GM18907 (cell line): ENCODE measurements around the gene ICE2.

Experiments used
- ATAC-seq: cut with Tn5 transposase; IDR thresholded peaks from one replicate; pipeline ENCODE4 v1.9.1; 2021; ENCODE audit warnings: mild to moderate bottlenecking, moderate library complexity; ENCODE audit not compliant: unreplicated experiment

ICE2 gene, protein sequence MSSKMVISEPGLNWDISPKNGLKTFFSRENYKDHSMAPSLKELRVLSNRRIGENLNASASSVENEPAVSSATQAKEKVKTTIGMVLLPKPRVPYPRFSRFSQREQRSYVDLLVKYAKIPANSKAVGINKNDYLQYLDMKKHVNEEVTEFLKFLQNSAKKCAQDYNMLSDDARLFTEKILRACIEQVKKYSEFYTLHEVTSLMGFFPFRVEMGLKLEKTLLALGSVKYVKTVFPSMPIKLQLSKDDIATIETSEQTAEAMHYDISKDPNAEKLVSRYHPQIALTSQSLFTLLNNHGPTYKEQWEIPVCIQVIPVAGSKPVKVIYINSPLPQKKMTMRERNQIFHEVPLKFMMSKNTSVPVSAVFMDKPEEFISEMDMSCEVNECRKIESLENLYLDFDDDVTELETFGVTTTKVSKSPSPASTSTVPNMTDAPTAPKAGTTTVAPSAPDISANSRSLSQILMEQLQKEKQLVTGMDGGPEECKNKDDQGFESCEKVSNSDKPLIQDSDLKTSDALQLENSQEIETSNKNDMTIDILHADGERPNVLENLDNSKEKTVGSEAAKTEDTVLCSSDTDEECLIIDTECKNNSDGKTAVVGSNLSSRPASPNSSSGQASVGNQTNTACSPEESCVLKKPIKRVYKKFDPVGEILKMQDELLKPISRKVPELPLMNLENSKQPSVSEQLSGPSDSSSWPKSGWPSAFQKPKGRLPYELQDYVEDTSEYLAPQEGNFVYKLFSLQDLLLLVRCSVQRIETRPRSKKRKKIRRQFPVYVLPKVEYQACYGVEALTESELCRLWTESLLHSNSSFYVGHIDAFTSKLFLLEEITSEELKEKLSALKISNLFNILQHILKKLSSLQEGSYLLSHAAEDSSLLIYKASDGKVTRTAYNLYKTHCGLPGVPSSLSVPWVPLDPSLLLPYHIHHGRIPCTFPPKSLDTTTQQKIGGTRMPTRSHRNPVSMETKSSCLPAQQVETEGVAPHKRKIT

DNA sequence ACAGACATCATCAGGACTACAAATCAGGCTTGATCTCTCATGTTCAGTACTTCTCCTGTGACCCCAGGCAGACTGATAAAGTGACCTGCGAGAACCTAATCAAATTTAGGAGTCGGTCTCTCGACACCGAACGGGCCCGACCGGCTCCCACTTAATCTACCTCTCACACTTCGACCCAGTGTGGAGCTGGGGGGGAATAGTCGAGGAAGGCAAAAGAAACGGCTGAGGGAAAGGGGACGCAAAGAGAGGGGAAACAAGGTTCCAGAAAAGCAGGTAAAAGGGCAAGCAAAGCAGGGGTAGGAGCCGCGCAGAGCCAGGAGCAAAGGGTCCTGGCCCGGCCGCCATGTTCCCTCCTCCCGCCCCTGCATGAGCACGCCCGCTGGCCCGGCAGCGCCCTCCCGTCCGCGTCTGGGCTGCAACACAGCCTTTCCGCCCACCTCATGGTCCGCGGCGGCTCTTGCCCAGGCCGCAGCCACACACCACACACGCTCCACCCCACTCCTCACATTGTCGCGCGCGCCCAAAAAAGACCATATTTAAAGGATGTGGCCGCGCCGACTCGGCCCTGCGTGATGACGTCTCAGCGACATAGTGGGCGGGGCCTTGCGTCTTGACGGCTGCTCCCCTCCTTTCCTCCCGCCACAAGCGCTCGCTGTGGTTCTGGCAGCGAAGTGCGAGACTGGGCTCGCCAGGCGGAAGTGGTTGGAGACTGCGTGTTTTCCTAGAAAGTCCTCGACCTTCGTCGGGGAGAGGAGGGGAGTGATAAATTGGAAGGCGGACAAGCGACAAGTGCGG is at the start of gene ICE2:
TSS of gene ICE2 (minus strand) at position 577 of the 795 bp plus-strand sequence. CDS start 1,165 bp downstream, outside the sequence.
- peak; percentile 91 for ATAC-seq

DNA sequence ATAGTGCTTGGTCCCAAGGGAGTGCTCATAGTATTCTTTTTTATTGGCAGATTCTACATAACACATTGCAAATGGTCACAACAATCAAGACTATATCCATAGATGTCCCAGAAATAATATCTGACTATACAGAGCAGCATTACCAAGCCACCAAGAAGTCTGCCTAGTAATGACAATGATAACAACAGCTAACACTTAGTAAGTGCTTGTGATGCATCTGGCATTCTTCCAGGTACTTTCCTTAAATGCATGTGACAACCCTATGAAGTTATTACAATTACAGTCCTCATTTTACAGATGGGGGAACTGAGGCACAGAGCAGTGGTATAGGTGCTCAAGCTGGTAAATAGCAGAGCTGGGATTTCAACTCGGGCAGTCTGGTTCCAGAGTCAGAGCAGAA is 49.6 kb upstream of the ICE2 start:
- ATAC-seq: no peak

DNA sequence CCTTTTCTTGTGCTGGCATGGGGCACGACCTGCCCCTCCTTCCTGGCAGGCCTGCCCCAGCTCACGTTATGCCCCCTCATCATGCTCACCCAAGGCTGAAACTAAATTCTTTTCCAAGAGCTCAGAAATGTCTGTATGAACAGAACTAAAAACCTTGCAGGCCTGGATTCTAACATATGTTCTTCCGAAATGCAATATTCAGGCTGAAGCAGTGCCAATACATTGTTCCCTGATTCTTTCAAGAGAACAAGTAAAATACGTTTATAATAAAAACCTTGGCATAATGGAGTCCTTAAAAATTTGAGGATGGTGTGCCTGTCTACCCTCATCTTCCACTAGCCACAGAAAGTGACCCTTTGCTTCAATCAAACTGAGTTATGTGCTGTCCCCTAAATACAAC is 48.5 kb upstream of the ICE2 start:
- ATAC-seq: no peak

DNA sequence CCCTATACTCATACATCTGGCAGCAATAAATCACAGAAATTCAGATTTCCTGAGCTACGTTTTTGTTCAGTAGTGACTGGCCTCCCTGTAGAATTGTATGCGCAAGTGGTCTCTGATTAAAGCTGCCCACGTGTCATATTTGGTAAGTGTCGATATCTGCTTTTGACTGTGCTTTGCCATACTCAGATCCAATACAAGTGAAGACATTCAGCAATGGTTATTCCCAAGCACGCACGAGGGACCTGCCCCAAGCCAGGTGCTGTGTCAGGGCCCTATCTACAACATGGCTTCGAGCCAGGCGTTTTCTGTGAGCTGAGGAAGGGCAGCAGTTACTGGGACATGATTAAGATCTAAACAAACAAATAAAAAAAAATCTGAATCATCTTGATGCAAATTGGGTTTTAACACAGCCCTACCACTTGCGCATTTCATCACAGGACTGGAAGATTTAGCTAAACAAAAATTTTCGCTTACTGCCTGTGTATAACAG is 47.2 kb upstream of the ICE2 start:
- no peak for ATAC-seq

DNA sequence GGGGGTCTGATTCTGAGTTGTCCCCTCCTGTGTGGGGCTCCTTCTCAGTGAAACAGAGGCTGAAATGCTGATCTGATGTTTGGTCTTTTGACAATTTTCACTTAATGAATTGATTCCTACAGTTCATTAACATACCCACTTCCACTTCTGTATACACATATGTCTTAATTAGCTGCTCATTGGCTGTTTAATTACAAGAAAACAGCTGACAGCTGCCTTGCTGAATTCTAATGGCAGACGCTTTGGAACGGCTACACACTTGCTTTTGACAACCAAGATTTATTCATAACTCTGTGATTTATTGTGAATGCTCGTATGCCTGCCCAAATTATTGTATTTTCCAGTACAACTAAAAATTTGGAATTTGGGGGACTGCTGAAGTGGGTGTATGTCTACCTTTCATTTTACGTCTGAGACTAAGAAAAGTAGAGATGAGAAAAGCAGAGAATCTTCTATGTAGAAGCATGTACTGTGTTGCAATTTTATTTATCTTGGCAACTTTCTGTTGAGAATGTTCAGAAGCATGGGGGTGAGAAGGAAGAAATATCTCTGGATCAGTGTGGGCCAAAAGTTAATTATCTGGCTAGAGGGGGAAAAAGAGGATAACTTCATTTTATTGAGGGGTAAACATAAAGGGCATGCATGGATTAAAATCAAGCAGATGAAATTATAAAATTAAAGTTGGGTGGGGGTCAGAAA is 46.5 kb upstream of the ICE2 start:
- no peak for ATAC-seq

DNA sequence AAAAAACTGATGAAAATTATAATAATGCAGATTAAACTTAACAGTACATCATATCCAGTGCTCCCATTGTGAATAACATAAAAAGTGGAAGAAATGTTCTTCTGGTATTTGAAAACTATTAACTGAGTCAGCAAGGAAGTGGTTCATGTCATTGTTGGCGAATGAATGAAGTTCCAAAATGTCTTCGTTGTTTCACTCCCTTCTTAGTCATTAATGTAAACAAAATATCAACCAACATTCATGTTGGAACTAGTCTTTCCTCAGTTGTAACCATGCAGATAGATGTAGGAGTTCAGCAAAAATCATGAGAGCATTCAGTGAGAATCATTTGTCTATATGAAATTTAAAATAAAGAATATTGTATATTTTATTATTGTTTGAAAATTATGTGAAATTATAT is 44.1 kb upstream of the ICE2 start:
- no peak for ATAC-seq

DNA sequence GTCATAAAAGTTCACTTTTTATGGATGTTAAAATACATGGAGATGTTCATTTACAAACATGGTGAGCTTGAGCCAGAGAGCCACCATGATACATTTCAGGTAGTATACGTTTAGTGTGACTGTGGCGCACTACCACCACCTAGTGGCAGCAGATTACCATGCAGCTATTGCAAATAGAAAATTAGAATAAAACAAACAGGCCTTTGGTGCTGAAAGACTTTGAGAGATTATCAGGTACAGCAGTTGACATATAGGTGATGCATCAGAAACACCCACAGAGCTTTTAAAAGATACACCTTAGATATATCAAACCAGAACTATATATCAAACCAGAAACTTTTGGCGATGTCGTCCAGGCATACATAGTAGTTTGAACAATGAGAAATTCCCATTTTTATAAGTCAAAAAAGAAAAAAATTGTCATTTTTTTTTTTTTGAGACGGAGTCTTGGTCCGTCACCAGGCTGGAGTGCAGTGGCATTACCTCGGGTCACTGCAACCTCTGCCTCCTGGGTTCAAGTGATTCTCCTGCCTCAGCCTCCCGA is 42.0 kb upstream of the ICE2 start:
- peak; percentile 58 for ATAC-seq

DNA sequence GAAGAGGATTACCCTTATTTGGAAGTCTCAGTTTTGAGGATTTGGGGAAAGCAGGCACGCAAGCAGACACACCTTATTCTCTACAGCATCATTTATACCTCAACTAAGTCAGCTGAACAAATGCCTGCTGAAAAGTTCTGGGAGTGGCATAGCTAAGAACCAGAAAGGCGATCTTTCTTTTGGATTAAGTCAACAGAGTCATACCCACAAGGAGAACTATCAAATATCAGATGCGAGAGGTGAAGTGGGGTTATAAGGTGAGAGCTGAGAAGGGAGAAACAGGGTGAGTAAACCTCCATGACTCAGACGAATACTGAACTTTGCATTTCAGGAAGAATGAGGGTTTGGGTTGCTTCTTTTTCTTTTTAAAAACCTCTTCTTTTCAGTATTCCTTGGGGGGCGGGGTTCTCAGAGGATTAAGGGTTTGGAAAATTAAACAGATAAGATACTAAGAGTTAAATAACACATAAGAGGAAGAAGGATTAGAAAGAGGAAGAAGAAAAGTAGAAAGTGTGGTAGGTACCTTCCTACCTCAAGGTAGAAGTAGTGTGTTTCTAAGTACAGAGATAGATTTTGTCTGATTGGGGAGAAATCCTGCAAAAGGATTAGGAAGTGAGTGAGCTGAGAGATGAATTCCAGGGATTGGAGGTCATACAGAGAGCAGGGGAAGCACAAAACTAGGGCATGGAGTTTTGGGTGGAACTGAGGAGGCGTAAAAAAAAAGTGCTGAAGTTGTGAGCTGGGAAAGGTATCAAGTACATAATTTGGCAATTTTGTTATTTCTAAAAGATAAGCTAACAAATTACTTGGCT is 41.3 kb upstream of the ICE2 start:
- no peak for ATAC-seq

DNA sequence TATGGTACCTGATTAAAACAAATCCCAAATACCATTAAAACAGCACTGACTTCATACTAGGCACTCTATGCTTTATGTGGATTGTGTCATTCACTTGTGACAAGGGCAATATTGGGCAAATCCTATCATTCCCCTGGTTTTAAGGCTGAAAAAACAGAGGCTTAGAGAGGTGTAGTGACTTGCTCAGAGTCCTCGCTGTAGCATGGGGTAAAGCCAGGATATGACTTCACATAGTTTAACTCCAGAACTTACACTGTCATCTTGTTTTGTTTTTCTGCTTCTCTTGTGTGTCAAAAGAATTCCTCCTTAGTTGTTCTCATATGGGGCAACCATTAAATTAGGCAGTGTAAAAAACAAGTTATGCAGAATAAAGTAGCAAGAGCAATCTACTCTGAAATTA is 40.3 kb upstream of the ICE2 start:
- ATAC-seq: no peak

DNA sequence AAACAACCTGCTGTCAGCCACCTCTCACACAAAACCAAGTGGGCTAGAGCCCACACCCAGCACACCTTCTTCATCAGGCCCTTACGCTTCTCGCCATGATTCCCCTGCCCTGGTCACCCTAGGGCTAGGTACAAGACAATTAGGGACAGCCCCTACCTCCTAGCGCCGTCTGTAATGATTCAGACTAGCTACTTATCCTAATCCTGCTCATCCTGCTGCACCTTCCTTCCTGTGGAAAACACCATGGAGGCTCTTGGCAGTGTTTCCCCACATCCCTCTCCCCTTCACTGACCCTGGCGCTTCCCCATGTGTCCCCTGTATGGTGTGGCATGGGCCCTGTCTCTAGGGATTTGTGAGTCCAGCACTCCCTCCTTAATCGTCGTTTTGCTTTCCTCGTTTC is 39.6 kb upstream of the ICE2 start:
- no peak for ATAC-seq

DNA sequence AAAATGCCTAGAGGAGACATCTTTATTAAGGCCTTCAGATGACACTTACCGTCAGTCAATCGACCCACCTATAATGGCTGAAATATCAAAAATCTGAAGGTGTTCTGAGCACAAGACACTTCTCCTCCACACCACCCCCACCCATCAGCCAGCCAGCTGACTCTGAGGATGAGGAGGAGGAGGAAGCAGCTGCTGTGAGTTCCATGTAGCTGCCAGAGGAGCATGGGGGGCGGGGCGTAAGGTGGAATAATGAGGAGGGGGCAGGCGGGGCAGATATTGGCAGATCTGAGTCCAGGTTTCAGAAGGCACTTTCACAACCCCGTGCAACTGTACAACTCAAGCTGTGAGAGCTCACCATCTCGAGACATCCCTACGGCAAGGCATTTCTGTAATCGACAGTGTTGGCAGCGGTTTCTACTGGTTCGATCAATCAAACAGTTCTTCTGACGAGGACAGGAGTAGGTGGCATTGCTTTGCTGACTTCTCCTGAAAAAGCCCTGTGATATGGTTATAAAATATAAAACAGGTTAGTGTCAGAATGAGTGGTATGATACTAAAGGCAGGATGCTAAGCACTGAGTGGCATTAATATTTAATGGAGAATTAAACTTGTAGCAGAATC is 35.4 kb upstream of the ICE2 start:
- no peak for ATAC-seq

DNA sequence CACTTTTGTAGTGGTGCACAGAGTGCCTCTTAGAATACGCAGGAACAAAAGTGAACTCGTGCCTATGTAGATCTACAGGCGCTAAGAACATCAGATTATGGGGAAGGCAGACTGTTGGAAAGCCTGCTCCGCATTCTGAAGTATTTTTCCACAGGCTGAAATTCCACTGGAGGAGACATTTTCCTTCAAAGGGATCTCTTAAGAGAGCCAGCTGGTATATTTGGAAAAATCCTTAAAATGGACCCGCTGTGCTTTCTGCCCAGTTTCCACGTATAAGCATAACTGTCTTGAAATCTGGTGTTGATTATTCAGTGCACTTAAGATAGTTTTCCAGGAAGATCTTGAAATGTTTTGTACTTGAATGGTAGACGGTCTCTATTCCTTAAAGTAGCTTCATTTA is 34.7 kb upstream of the ICE2 start:
- ATAC-seq: no peak

DNA sequence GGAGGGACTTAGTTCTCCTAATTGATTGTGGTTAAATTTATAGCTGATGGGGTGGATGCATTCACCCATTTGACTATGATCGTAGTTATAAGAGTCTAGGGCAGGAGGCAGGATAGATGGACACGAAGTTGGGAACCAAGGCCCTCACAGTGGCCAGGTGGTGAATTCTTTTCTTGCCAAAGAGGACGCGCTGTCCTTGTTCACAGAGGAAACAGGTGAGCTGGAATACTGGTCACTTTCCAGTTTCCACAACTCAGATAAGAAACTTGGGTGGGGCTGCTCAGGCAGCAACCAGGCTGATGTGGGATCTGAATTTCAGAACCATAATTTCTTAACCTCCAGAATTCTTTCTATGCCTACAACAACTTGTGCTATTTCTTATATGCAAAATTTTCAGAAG is 34.0 kb upstream of the ICE2 start:
- no peak for ATAC-seq

DNA sequence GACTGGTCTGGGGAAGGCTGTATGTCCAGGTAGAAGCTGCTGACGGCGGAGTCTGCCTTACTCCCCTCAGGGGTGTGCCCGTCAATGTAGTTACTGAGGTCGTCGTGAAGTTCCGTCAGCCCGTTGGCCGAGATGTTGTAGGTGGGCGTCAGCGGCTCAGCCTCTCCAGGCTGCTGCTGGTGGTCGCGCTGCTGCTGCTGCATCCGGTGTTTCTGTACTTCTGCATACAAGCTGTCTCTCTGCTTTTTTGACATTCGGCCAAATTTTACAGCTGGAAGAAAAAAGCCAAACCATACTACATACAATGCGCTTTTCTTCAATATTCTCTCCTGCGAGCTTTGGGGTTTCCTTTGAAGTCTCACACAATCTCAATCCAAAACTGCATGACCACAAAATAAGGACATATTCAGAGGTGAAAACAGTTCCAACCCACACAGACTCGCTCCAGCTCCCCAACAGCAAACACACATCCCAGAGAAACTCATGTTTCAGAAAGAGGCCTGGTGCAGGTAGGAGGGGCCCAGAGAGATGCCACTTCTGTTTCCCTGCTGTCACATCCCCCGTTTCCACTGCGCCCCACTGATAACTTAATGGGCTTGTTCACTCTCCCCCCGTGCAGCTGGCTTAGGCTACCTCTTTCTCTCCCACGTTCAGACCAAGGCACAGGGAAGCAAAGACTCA is 32.5 kb upstream of the ICE2 start:
- ATAC-seq: no peak

DNA sequence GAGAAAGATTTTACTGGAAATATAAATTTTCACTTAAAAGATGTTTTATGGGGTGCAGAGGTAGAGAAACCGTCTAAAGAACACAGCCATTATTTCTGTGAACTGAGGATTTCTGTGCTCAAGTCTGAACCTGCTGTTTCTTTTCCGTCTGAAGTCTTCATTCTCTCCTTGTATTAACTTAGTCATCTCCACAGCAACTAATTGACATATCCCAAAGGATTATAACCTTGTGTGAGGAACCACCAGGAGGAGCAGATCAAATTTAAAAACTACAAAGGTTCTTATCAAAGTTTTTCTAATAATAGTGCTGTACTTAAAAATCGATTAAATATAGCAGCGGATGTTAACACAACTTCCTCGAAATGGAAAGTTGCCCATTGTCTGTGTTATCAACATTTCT is 31.1 kb upstream of the ICE2 start:
- no peak for ATAC-seq

DNA sequence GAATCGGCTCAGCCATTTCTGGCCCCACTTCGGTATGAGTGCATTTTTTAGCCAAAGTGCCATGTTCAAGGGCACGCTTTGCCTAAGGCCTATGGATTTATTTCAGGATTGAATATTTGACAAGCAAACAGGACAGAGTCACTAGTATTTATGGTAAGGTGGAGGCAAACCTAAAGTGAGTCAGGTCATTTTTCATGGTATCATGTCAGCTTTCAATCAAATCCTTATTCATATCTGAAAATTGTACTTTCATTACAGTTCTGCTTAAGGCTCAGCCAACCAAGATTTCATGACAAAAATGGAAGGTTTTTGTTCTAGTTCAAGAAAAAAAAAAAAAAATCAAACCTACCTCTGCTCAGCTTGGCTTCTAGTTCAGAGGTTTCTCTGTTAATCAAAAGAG is 30.5 kb upstream of the ICE2 start:
- ATAC-seq: no peak

DNA sequence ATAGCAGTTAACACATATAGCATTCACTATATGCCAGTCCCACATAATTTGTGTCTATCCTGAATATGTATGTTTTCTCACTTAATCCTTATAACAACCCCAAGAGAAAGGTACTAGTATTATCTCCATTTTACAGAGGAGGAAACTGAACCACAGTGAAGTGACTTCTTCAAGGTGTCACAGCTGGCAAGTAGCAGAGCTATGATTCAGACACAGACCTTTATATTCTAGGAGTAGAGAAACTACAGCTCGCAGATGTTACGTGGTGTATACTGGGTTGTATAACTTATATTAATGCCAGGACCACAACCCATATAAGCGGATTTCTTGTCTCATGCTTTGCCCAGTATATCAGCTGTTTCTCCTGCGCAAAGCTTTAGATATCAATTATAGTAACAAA is 29.5 kb upstream of the ICE2 start:
- ATAC-seq: no peak
